HL-60 (cell line): ENCODE data around the gene CATSPERE.

ENCODE experiments used
- DNase-seq, 2 experiments: peaks; one replicate each; pipeline ENCODE4 v3.0.0-alpha.2; 2010 to 2020; ENCODE audit warnings: low read depth in 1 of 2, low spot score in 1 of 2
- H3K27ac ChIP-seq: fragments of 250-450 bp; sonication (Bioruptor Pico); replicated peaks from 2 replicates; pipeline ENCODE4 v1.5.1; 2020; ENCODE audit warnings: mild to moderate bottlenecking, moderate library complexity
- H3K27me3 ChIP-seq: fragments of 250-450 bp; sonication (Bioruptor Pico); 2 replicates; pipeline ENCODE4 v1.5.1; 2021; ENCODE audit warnings: mild to moderate bottlenecking, moderate library complexity; ENCODE audit not compliant: insufficient read depth, poor library complexity, severe bottlenecking
- H3K4me3 ChIP-seq: replicated peaks from 2 replicates; pipeline ENCODE4 v1.5.1; 2011; ENCODE audit warnings: mild to moderate bottlenecking, control low read depth, low read length; ENCODE audit not compliant: insufficient read depth
- GABPA ChIP-seq: IDR thresholded peaks from 2 replicates; pipeline ENCODE4 v1.6.1; 2012; ENCODE audit warnings: low read depth
- POLR2AphosphoS5 ChIP-seq: IDR thresholded peaks from 2 replicates; pipeline ENCODE4 v1.6.1; 2012; ENCODE audit warnings: low read depth
- SPI1 ChIP-seq: IDR thresholded peaks from 2 replicates; pipeline ENCODE4 v1.6.1; 2012; ENCODE audit warnings: low read depth, mild to moderate bottlenecking, borderline replicate concordance
- TF ChIP-seq, protein P1 (sequence below): IDR thresholded peaks from 2 replicates; pipeline ENCODE4 v1.6.1; 2012; ENCODE audit warnings: low read depth; ENCODE audit not compliant: insufficient replicate concordance
- TF ChIP-seq, protein P2 (sequence below): IDR thresholded peaks from one replicate; pipeline ENCODE4 v1.5.1; 2011; ENCODE audit warnings: low read length, control low read depth, inconsistent platforms; ENCODE audit not compliant: insufficient read depth

Gene CATSPERE

DNA sequence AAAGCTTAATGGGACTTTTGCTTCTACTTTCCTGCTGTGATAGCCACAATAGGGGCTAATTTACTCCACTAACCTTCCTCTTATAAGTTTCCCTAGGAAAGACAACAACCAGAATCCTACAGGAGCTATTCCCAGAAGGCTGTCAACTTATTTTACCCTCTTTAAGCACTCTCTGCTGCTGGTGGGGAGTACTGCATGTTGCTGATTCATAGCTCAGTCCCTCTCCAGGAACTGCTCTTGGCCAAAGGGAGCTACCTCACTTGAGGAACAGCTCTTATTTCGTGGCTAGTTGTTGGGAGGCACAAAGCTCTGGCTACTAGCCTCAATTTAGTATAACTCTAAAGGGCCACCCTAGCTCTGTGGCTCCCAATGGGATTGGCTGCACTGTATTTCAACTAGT is 46.5 kb upstream of the CATSPERE start:
- no peak overlapping the region for H3K27ac ChIP-seq
- H3K27me3 ChIP-seq = no peaks in the 10 kb centered on the region
- no peak overlapping the region for H3K4me3 ChIP-seq
- TF ChIP-seq POLR2AphosphoS5 (no peak), GABPA (no peak), SPI1 (no peak)
- TF ChIP-seq, protein P1, sequence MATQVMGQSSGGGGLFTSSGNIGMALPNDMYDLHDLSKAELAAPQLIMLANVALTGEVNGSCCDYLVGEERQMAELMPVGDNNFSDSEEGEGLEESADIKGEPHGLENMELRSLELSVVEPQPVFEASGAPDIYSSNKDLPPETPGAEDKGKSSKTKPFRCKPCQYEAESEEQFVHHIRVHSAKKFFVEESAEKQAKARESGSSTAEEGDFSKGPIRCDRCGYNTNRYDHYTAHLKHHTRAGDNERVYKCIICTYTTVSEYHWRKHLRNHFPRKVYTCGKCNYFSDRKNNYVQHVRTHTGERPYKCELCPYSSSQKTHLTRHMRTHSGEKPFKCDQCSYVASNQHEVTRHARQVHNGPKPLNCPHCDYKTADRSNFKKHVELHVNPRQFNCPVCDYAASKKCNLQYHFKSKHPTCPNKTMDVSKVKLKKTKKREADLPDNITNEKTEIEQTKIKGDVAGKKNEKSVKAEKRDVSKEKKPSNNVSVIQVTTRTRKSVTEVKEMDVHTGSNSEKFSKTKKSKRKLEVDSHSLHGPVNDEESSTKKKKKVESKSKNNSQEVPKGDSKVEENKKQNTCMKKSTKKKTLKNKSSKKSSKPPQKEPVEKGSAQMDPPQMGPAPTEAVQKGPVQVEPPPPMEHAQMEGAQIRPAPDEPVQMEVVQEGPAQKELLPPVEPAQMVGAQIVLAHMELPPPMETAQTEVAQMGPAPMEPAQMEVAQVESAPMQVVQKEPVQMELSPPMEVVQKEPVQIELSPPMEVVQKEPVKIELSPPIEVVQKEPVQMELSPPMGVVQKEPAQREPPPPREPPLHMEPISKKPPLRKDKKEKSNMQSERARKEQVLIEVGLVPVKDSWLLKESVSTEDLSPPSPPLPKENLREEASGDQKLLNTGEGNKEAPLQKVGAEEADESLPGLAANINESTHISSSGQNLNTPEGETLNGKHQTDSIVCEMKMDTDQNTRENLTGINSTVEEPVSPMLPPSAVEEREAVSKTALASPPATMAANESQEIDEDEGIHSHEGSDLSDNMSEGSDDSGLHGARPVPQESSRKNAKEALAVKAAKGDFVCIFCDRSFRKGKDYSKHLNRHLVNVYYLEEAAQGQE = no peak
- TF ChIP-seq, protein P2, sequence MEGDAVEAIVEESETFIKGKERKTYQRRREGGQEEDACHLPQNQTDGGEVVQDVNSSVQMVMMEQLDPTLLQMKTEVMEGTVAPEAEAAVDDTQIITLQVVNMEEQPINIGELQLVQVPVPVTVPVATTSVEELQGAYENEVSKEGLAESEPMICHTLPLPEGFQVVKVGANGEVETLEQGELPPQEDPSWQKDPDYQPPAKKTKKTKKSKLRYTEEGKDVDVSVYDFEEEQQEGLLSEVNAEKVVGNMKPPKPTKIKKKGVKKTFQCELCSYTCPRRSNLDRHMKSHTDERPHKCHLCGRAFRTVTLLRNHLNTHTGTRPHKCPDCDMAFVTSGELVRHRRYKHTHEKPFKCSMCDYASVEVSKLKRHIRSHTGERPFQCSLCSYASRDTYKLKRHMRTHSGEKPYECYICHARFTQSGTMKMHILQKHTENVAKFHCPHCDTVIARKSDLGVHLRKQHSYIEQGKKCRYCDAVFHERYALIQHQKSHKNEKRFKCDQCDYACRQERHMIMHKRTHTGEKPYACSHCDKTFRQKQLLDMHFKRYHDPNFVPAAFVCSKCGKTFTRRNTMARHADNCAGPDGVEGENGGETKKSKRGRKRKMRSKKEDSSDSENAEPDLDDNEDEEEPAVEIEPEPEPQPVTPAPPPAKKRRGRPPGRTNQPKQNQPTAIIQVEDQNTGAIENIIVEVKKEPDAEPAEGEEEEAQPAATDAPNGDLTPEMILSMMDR = no peak
- no peak for DNase-seq

DNA sequence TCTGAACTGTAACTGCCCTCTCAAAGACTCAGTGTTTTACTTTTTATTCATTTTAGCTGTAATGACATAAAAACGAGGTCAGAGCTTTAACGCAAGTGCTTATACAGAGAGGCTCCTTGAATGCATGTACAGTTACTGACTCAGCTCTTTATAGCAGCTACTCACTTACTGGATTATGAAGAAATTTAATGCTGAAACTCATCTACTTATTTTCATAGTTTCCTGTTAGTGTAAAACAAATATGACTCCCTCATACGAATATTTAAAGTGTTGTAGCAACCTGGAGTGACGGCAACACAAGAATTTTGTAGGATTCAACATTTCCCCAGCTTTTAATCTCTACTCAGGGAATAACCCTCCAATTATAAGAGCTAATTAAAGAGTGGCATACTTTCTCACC is 42.0 kb upstream of the CATSPERE start:
- no peak for DNase-seq
- no peak overlapping the region for H3K4me3 ChIP-seq
- TF ChIP-seq, protein P1 = no peak
- TF ChIP-seq SPI1 (no peak), GABPA (no peak)
- TF ChIP-seq, protein P2 = no peak

DNA sequence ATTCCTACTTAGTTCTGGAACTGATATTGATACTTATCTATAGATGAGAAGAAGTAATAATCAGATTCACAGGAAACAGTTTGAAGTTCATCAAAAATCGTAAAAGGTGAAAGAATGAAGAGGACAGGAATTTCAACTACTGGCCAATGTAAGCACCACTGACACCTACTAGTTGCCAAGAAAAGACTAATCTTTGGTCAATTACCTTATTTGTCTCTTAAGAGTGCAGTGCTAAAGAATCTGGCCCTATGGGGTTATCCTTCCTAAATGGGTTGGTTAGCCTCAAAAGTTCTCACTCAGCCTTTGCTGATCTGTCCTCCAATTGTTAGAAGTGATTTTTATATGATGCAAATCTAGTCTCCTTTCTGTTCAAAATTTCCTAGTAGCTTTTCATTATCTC is 38.9 kb upstream of the CATSPERE start:
- DNase-seq = no peak
- Histone ChIP-seq H3K4me3 (no peak overlapping the region), H3K27me3 (no peaks in the 10 kb centered on the region), H3K27ac (no peak overlapping the region)
- TF ChIP-seq POLR2AphosphoS5 = no peak
- no peak for TF ChIP-seq GABPA
- TF ChIP-seq SPI1 = no peak
- TF ChIP-seq, protein P2 = no peak
- TF ChIP-seq, protein P1 = no peak

More for the DNA sequence above, 42.0 kb upstream of the CATSPERE start:
- no peaks in the 10 kb centered on the region for H3K27me3 ChIP-seq
- no peak overlapping the region for H3K27ac ChIP-seq
